IMR-90 (cell line): ENCODE results near the gene MADCAM1. TPM values are rescaled to one million over a fixed set of nuclear protein-coding genes. Genes with fewer than 3 reads are reported as not detected.

Experiments used
- ATAC-seq: fragments of 200-7000 bp; cut with Tn5 transposase; 2 replicates; pipeline ENCODE4 v1.9.1; 2020; ENCODE audit warnings: low read depth, mild to moderate bottlenecking, moderate library complexity
- Bru-seq: library from RNA; stranded (reverse); fragments of 400-500 nt; gene quantifications from one replicate; lab custom pipeline; 2021; lab: Mats Ljungman, UMichigan
- BruChase-seq, 2 experiments: library from RNA; stranded (reverse); fragments of 400-500 nt; gene quantifications; one replicate each; lab custom pipeline; 2021; lab: Mats Ljungman, UMichigan
- BruUV-seq: library from RNA; stranded (reverse); fragments of 400-500 nt; replicated peaks from 2 replicates; lab custom pipeline; 2021; lab: Mats Ljungman, UMichigan
- CTCF ChIA-PET: fragments of 300-600 bp; formaldehyde crosslinking; extraction: SDS; loops from one replicate; lab custom pipeline; 2021; ENCODE audit warnings: antibody characterized with exemption; lab: Yijun Ruan, JAX
- POLR2A ChIA-PET: fragments of 300-600 bp; sonication (Branson Sonifier 250); formaldehyde crosslinking; loops from one replicate; lab custom pipeline; 2022; ENCODE audit warnings: antibody characterized with exemption; ENCODE audit not compliant: unreplicated experiment; lab: Charles Lee
- DNase-seq: peaks from one replicate; pipeline ENCODE4 v3.0.0; 2013
- H2AFZ ChIP-seq: replicated peaks from 2 replicates; pipeline ENCODE3; 2013; ENCODE audit warnings: low read length, mild to moderate bottlenecking; ENCODE audit not compliant: poor library complexity
- H2AK5ac ChIP-seq: 2 replicates; pipeline ENCODE4 v1.6.1; 2013; ENCODE audit warnings: low read depth, low read length, inconsistent platforms
- H2AK9ac ChIP-seq: replicated peaks from 2 replicates; pipeline ENCODE3; 2013; ENCODE audit warnings: mild to moderate bottlenecking, low read depth, low read length, moderate library complexity; ENCODE audit not compliant: poor library complexity
- H2BK120ac ChIP-seq: 2 replicates; pipeline ENCODE4 v1.6.1; 2013; ENCODE audit warnings: low read depth, low read length, inconsistent platforms
- H2BK15ac ChIP-seq: 3 replicates; pipeline ENCODE4 v1.6.1; 2013; ENCODE audit warnings: low read depth, low read length, inconsistent platforms
- H2BK20ac ChIP-seq: 2 replicates; pipeline ENCODE4 v1.6.1; 2013; ENCODE audit warnings: low read depth, mild to moderate bottlenecking, inconsistent platforms, low read length, moderate library complexity
- H2BK5ac ChIP-seq: 2 replicates; pipeline ENCODE4 v1.6.1; 2013; ENCODE audit warnings: mild to moderate bottlenecking, low read depth, low read length, inconsistent platforms; ENCODE audit not compliant: poor library complexity, severe bottlenecking
- H3K14ac ChIP-seq: replicated peaks from 2 replicates; pipeline ENCODE4 v1.6.1; 2013; ENCODE audit warnings: low read depth, low read length, inconsistent platforms
- H3K18ac ChIP-seq: 2 replicates; pipeline ENCODE4 v1.6.1; 2013; ENCODE audit warnings: low read depth, low read length, control low read depth
- H3K23ac ChIP-seq: 2 replicates; pipeline ENCODE4 v1.6.1; 2013; ENCODE audit warnings: low read depth, low read length, inconsistent platforms
- H3K27ac ChIP-seq: 2 replicates; pipeline ENCODE4 v1.5.1; 2013; ENCODE audit warnings: mild to moderate bottlenecking, control low read depth, low read length; ENCODE audit not compliant: insufficient read depth
- H3K27me3 ChIP-seq: 2 replicates; pipeline ENCODE4 v1.6.1; 2013; ENCODE audit warnings: low read length; ENCODE audit not compliant: control insufficient read depth, insufficient read depth
- H3K36me3 ChIP-seq: 2 replicates; pipeline ENCODE4 v1.6.1; 2013; ENCODE audit warnings: low read length, mixed read lengths; ENCODE audit not compliant: control insufficient read depth, insufficient read depth
- H3K4ac ChIP-seq: 2 replicates; pipeline ENCODE4 v1.6.1; 2013; ENCODE audit warnings: low read depth, low read length, inconsistent platforms
- H3K4me1 ChIP-seq: 2 replicates; pipeline ENCODE4 v1.6.1; 2013; ENCODE audit warnings: low read length, mixed read lengths; ENCODE audit not compliant: control insufficient read depth, insufficient read depth
- H3K4me2 ChIP-seq: 2 replicates; pipeline ENCODE4 v1.6.1; 2013; ENCODE audit warnings: low read depth, mild to moderate bottlenecking, control low read depth, low read length, moderate library complexity
- H3K4me3 ChIP-seq: 2 replicates; pipeline ENCODE4 v1.5.1; 2013; ENCODE audit warnings: low read depth, mild to moderate bottlenecking, control low read depth, low read length, moderate library complexity; ENCODE audit not compliant: insufficient read depth
- H3K56ac ChIP-seq: 2 replicates; pipeline ENCODE4 v1.6.1; 2013; ENCODE audit warnings: low read length, inconsistent platforms; ENCODE audit not compliant: insufficient read depth; ENCODE audit errors: extremely low read depth
- H3K79me1 ChIP-seq, 2 experiments: 2 replicates each; pipeline ENCODE4 v1.6.1; 2013; ENCODE audit warnings: low read length in 2 of 2, inconsistent platforms in 1 of 2, low read depth in 1 of 2
- H3K9ac ChIP-seq: 2 replicates; pipeline ENCODE4 v1.6.1; 2013; ENCODE audit warnings: low read depth, low read length, control low read depth
- H3K9me1 ChIP-seq: 2 replicates; pipeline ENCODE4 v1.6.1; 2013; ENCODE audit warnings: low read length, inconsistent platforms; ENCODE audit not compliant: insufficient read depth
- H3K9me3 ChIP-seq: 2 replicates; pipeline ENCODE4 v1.6.1; 2013; ENCODE audit warnings: low read length; ENCODE audit not compliant: control insufficient read depth, insufficient read depth
- H4K20me1 ChIP-seq: 2 replicates; pipeline ENCODE4 v1.6.1; 2013; ENCODE audit warnings: low read length, inconsistent platforms; ENCODE audit not compliant: insufficient read depth
- H4K5ac ChIP-seq: 2 replicates; pipeline ENCODE4 v1.6.1; 2013; ENCODE audit warnings: mild to moderate bottlenecking, low read depth, low read length, control low read depth
- H4K8ac ChIP-seq, 2 experiments: 2 replicates each; pipeline ENCODE4 v1.6.1; 2013; ENCODE audit warnings: low read depth in 2 of 2, low read length in 2 of 2, control low read depth in 1 of 2, inconsistent platforms in 1 of 2
- H4K91ac ChIP-seq: 2 replicates; pipeline ENCODE4 v1.6.1; 2013; ENCODE audit warnings: low read depth, low read length, inconsistent platforms; ENCODE audit not compliant: insufficient read depth
- BHLHE40 ChIP-seq: fragments of 150-350 bp; IDR thresholded peaks from 2 replicates; pipeline ENCODE4 v1.6.1; 2016; ENCODE audit warnings: mild to moderate bottlenecking, low read depth, low read length
- CEBPB ChIP-seq: IDR thresholded peaks from 2 replicates; pipeline ENCODE4 v1.6.1; 2012; ENCODE audit warnings: low read depth, low read length, improper control_type of control experiment
- CHD1 ChIP-seq: IDR thresholded peaks from 2 replicates; pipeline ENCODE4 v1.6.1; 2012; ENCODE audit warnings: low read depth, low read length, improper control_type of control experiment
- CTCF ChIP-seq: conservative IDR thresholded peaks from 2 replicates; pipeline ENCODE4 v1.5.1; 2012; ENCODE audit warnings: mild to moderate bottlenecking, low read depth, low read length, improper control_type of control experiment
- FOS ChIP-seq: fragments of 150-350 bp; IDR thresholded peaks from 2 replicates; pipeline ENCODE4 v1.6.1; 2016; ENCODE audit warnings: low read depth, low read length
- MAFK ChIP-seq: IDR thresholded peaks from 2 replicates; pipeline ENCODE4 v1.6.1; 2012; ENCODE audit warnings: low read depth, low read length, improper control_type of control experiment
- MAZ ChIP-seq: IDR thresholded peaks from 2 replicates; pipeline ENCODE4 v1.6.1; 2012; ENCODE audit warnings: low read depth, mild to moderate bottlenecking, low read length, improper control_type of control experiment, moderate library complexity, borderline replicate concordance
- MXI1 ChIP-seq: IDR thresholded peaks from 2 replicates; pipeline ENCODE4 v1.6.1; 2012; ENCODE audit warnings: low read depth, mild to moderate bottlenecking, low read length, moderate library complexity, borderline replicate concordance
- NFE2L2 ChIP-seq: fragments of 150-350 bp; IDR thresholded peaks from 2 replicates; pipeline ENCODE4 v1.6.1; 2016; ENCODE audit warnings: low read depth, mild to moderate bottlenecking, low read length
- POLR2A ChIP-seq: IDR thresholded peaks from 2 replicates; pipeline ENCODE4 v1.6.1; 2012; ENCODE audit warnings: mild to moderate bottlenecking, low read depth, low read length
- RAD21 ChIP-seq: IDR thresholded peaks from 2 replicates; pipeline ENCODE4 v1.6.1; 2012; ENCODE audit warnings: low read length, improper control_type of control experiment
- RCOR1 ChIP-seq: IDR thresholded peaks from 2 replicates; pipeline ENCODE4 v1.6.1; 2012; ENCODE audit warnings: mild to moderate bottlenecking, low read length, improper control_type of control experiment; ENCODE audit not compliant: insufficient replicate concordance
- RFX5 ChIP-seq: IDR thresholded peaks from 2 replicates; pipeline ENCODE4 v1.8.0; 2012; ENCODE audit warnings: low read depth, mild to moderate bottlenecking, low read length, moderate library complexity
- SMC3 ChIP-seq: fragments of 150-350 bp; IDR thresholded peaks from 2 replicates; pipeline ENCODE4 v1.6.1; 2016; ENCODE audit warnings: low read depth, mild to moderate bottlenecking, antibody characterized with exemption, low read length, moderate library complexity
- USF2 ChIP-seq: fragments of 150-350 bp; IDR thresholded peaks from 2 replicates; pipeline ENCODE4 v1.6.1; 2017; ENCODE audit warnings: mild to moderate bottlenecking, antibody characterized with exemption, low read length, low read depth
- WGBS, 2 experiments: methylation state at CpG; one replicate each; pipeline versions ENCODE4 v1.1.5 to v1.1.7; 2013; ENCODE audit warnings: missing lambda C conversion rate in 2 of 2; ENCODE audit not compliant: insufficient read length in 1 of 2; ENCODE audit errors: extremely low coverage in 2 of 2; 5-methylcytosine and 5-hydroxymethylcytosine counted together
- dilution Hi-C: fragments of 300-500 bp; cut with HindIII; formaldehyde crosslinking; loops from one replicate; pipeline ENCODE4 v1.14.3; 2018; ENCODE audit warnings: low sequenced_read_pairs; ENCODE audit not compliant: unreplicated experiment
- in situ Hi-C: fragments of 300-500 bp; cut with MboI; formaldehyde crosslinking; loops from 3 replicates; pipeline ENCODE4 v1.14.3; 2019; ENCODE audit warnings: low sequenced_read_pairs, inconsistent platforms, mixed read lengths
- intact Hi-C: fragments of 100-400 bp; cut with micrococcal nuclease; formaldehyde crosslinking; loops from 2 replicates; pipeline ENCODE4 v1.10.0; 2022
- long read RNA-seq: library from polyadenylated mRNA; unstranded; transcript quantifications from one replicate; pipeline ENCODE4 v2.0.0, GENCODE V29; 2021; ENCODE audit not compliant: unreplicated experiment
- polyA plus RNA-seq, 3 experiments: library from polyadenylated mRNA; depleted of rRNA; stranded (reverse); fragments of >200 nt; gene quantifications; 2 replicates each; pipeline ENCODE4 v1.2.3, GENCODE V29; 2012; ENCODE audit warnings: low replicate concordance in 1 of 3
- total RNA-seq: library from RNA; depleted of rRNA; stranded (reverse); fragments of >200 nt; gene quantifications from 2 replicates; pipeline ENCODE4 v1.2.3, GENCODE V29; 2012; rRNA removed

MADCAM1 gene
- not detected in 2 replicates for total RNA-seq
- polyA plus RNA-seq (2012; rRNA removed) = 0.24 and 0.26 TPM in 2 replicates
- polyA plus RNA-seq (2012; cell fraction: cytosol; rRNA removed) = 0.35 TPM in 1 of 2 replicates, not detected in the other
- polyA plus RNA-seq (2012; cell fraction: nucleus; rRNA removed; ENCODE audit: low replicate concordance) = 1.1 and 2.5 TPM in 2 replicates
- Bru-seq, nascent RNA = percentile 19 among the genes with signal in this experiment
- BruChase-seq, experiment 1, labeled RNA remaining after a 6-hour chase = percentile 36 among the genes with signal in this experiment
- percentile 25 among the genes with signal in this experiment for BruChase-seq, experiment 2, labeled RNA remaining after a 2-hour chase
- long read RNA-seq, partial matches to known transcripts = 0 of 6 reads
- long read RNA-seq, other reads (novel, unspliced or antisense) = 6 of 6 reads

- Histone ChIP-seq H2BK15ac (no peak within 1 kb of the TSS), H4K91ac (no peak within 1 kb of the TSS), H3K27ac (no peak within 1 kb of the TSS), H2AK5ac (no peak within 1 kb of the TSS), H3K4me1 (no peaks in the 10 kb centered on the region; the same call in 1 of the 2 replicates), H3K18ac (no peak within 1 kb of the TSS), H4K20me1 (no peaks in the 10 kb centered on the region), H3K79me1 (no peaks in the 10 kb centered on the region), H3K4me2 (no peak within 1 kb of the TSS), H3K36me3 (no peaks in the 10 kb centered on the region), H4K5ac (no peak within 1 kb of the TSS), H3K23ac (no peak within 1 kb of the TSS), H2AFZ (peak within 1 kb of the TSS; percentile 78), H2AK9ac (peak within 1 kb of the TSS; percentile 55), H3K4ac (no peak within 1 kb of the TSS), H3K14ac (no peak within 1 kb of the TSS), H3K9me3 (no peaks in the 10 kb centered on the region), H2BK120ac (no peak within 1 kb of the TSS), H4K8ac (no peak within 1 kb of the TSS), H2BK5ac (no peak within 1 kb of the TSS), H3K4me3 (no peak within 1 kb of the TSS), H2BK20ac (no peak within 1 kb of the TSS), H3K9ac (no peak within 1 kb of the TSS), H3K9me1 (no peaks in the 10 kb centered on the region), H3K27me3 (peaks cover 32% of the 10 kb centered on the region), H3K56ac (no peak within 1 kb of the TSS)
- CTCF ChIA-PET = no interaction called here
- POLR2A ChIA-PET = no interaction called here
- dilution Hi-C loops = no loop called here
- WGBS, 2 experiments = 9% methylated on average over 12 of the region's 33 CpGs; no CpG with 5 or more reads in 1 of the 2 experiments
- ATAC-seq (no peak), DNase-seq (no peak)
- in situ Hi-C loops = no loop called here
- BruUV-seq = no TSS peak
- intact Hi-C loops = no loop called here
- TF ChIP-seq RAD21 (no peak), SMC3 (no peak), CHD1 (no peak), MXI1 (no peak), POLR2A (no peak), USF2 (no peak), RCOR1 (no peak), MAZ (no peak), CEBPB (no peak), RFX5 (no peak), NFE2L2 (no peak), CTCF (no peak), BHLHE40 (no peak), FOS (no peak), MAFK (no peak)
Measured at GRCh38 chr19:496112-496665, at the start of gene MADCAM1. Gene MADCAM1, plus strand, starts transcription at chr19:496486. Its CDS starts 14 bp downstream, at chr19:496500.
